ENCODE measurements around the gene MAGIX.
A peak's percentile ranks its signal among the peaks of the same experiment; 100 is the strongest.

Gene MAGIX

DNA sequence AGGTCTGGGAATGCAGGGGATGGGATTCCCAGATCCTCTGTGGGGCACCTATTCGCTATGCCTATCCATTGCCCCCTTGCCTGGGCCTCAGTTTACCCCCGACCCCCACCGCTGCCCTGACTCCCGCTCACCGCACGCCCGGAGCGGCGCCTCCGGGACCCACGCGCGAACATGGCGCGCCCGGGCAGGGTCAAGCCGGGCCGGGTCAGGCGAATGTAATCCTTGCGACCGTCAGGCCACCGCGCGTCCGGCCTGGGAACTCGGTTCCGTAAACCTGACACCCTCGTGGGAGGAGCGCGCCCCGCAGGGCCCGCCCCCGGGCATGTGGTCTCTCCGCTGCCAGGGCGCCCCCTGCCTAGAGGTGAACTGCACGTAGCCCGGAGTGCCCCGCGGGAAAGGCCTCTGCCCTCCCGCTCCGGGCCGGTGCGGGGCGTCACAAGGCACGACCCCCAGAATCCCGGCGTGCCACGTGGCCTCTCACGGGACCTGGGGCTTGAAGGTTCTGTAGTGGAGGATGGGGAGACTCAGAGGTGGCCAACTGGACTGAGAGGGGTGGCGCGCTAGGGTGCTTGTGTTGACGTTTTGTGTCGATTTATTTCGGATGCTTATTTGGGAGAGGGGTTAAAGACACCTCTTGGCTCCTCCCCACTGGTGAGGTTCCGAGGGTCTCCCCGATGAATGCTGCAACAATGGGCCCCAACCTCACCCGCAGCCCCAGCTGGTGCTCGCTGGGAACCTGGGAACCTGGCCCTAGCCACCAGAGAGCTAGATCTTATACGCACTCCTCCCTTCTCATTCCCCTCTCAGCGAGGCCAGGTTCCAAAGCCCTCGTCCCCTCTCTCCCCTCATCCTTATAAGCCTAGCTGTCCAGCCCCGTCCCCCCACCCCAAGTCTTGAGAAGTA is 23.8 kb downstream of the MAGIX start, which contains the start of gene PRICKLE3:
PRICKLE3 (minus strand) TSS at position 249 of the 903 bp plus-strand sequence; CDS start at position 173, 76 bp downstream.
- Histone ChIP-seq H3K36me3 (ENCODE audit: control insufficient read depth in 1 of 2, insufficient read depth in 2 of 2, low read length in 2 of 2) (peaks cover 0 to 8% of the 10 kb centered on the region in 2 donors), H3K27me3 (ENCODE audit: low read depth, low read length) (no peaks in the 10 kb centered on the region), H3K9me3 (ENCODE audit: control insufficient read depth in 1 of 2, low read length in 2 of 2) (no peaks in the 10 kb centered on the region), H3K27ac (ENCODE audit: low read length) (peak within 1 kb of the TSS; percentile 31), H3K4me1 (ENCODE audit: control insufficient read depth in 1 of 2, insufficient read depth in 2 of 2, low read length in 2 of 2) (peaks cover 0 to 15% of the 10 kb centered on the region in 2 donors), H3K4me3 (ENCODE audit: low read depth in 1 of 2, low read length in 2 of 2) (peak within 1 kb of the TSS; percentile 53 to 58)

DNA sequence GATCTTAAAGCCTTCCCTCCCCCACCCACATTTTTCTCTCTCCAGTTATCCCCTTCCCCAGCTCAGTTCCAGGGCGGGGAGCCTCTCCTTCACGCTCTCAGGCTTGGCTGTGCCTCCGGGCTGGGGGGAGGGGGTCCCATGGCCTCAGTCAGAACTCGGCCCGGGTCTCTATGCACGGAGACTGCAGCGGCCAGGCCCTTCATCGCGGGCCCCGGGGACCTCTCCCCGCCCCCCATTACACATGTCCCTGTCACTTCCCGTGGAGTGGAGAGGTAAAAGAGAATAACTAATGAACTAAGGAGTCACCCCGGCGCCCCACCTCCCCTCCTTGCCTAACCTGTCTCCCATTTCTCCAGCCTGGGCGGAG is 24.5 kb downstream of the MAGIX start:
- Histone ChIP-seq H3K27me3 (ENCODE audit: low read depth, low read length) (no peaks in the 10 kb centered on the region), H3K9me3 (ENCODE audit: control insufficient read depth in 1 of 2, low read length in 2 of 2) (no peaks in the 10 kb centered on the region), H3K27ac (ENCODE audit: low read length) (no peak overlapping the region), H3K4me1 (ENCODE audit: control insufficient read depth in 1 of 2, insufficient read depth in 2 of 2, low read length in 2 of 2) (peaks cover 0 to 15% of the 10 kb centered on the region in 2 donors), H3K4me3 (ENCODE audit: low read depth in 1 of 2, low read length in 2 of 2) (no peak overlapping the region), H3K36me3 (ENCODE audit: control insufficient read depth in 1 of 2, insufficient read depth in 2 of 2, low read length in 2 of 2) (peaks cover 0 to 8% of the 10 kb centered on the region in 2 donors)

DNA sequence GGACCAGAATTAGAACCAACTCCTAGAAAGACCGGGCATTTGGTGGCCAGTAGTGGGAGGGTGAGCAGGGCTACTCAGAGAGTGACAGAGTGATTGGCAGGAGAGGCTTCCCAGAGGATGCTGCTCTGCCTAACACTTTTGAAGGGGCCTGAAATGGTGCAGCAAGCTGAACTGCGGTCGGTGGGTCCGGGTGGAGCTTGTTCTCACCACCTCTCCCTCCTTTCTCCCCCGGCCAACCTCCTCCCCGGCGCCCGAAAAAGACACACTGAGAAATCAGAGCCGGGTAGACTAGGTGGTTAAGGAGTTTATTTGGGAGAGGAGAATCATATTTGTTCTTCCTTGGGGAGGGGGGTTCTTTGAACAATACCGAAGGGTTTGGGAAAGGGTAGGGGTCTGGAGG is 25.0 kb downstream of the MAGIX start:
- Histone ChIP-seq H3K9me3 (ENCODE audit: control insufficient read depth in 1 of 2, low read length in 2 of 2) (no peaks in the 10 kb centered on the region), H3K4me1 (ENCODE audit: control insufficient read depth in 1 of 2, insufficient read depth in 2 of 2, low read length in 2 of 2) (peaks cover 0 to 15% of the 10 kb centered on the region in 2 donors), H3K36me3 (ENCODE audit: control insufficient read depth in 1 of 2, insufficient read depth in 2 of 2, low read length in 2 of 2) (peaks cover 0 to 5% of the 10 kb centered on the region in 2 donors), H3K4me3 (ENCODE audit: low read depth in 1 of 2, low read length in 2 of 2) (no peak overlapping the region), H3K27ac (ENCODE audit: low read length) (no peak overlapping the region), H3K27me3 (ENCODE audit: low read depth, low read length) (no peaks in the 10 kb centered on the region)

DNA sequence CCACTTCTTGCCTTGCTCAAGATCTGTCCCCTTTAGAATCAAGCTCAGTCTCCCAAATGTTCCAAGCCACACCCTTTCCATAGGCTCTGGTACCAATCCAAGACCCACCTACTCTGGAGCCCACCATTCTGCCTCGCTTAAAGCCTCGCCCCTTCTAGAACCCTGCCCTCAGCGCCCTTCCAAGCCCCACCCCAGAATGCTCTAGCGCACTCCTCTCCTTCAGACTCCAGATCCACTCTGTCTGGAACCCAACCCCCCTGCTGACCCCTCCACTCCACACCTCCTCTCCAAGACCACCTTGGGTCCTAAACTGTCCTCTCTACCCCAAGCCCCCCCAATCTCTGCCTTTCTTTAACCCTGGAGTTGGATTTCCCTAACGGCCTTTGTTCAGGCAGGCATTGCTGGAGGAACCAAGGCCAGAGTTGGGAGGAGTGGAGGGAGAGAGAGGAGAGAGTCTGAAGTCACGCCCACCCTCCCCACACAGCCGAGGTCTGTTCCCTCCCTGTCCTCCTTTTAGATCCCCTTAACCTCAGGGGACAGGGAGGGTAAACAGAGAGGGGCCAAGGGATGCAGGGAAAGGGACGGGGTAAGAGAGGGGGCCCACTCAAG is 26.0 kb downstream of the MAGIX start:
- Histone ChIP-seq H3K36me3 (ENCODE audit: control insufficient read depth in 1 of 2, insufficient read depth in 2 of 2, low read length in 2 of 2) (peaks cover 0 to 2% of the 10 kb centered on the region in 2 donors), H3K4me1 (ENCODE audit: control insufficient read depth in 1 of 2, insufficient read depth in 2 of 2, low read length in 2 of 2) (peaks cover 0 to 14% of the 10 kb centered on the region in 2 donors), H3K9me3 (ENCODE audit: control insufficient read depth in 1 of 2, low read length in 2 of 2) (no peaks in the 10 kb centered on the region), H3K4me3 (ENCODE audit: low read depth in 1 of 2, low read length in 2 of 2) (no peak overlapping the region), H3K27me3 (ENCODE audit: low read depth, low read length) (no peaks in the 10 kb centered on the region), H3K27ac (ENCODE audit: low read length) (no peak overlapping the region)

DNA sequence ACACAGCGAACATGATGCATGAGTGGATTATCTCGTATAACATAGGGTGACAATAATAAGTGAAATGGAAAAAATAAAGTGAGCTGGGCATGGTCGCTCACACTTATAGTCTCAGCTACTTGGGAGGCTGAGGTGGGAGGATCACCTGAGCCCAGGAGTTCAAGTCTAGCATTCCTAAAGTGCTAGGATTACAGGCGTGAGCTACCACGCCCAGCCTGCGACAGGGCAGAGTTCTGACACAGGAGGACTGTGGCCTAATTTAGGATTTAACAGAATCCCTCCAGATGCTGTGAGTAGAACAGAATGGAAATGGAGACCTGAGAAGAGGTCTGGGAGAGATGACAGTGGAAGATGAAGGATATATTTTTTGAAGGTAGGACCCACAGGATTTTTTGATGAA is 27.0 kb downstream of the MAGIX start:
- Histone ChIP-seq H3K27me3 (ENCODE audit: low read depth, low read length) (no peaks in the 10 kb centered on the region), H3K4me1 (ENCODE audit: control insufficient read depth in 1 of 2, insufficient read depth in 2 of 2, low read length in 2 of 2) (peaks cover 0 to 6% of the 10 kb centered on the region in 2 donors), H3K4me3 (ENCODE audit: low read depth in 1 of 2, low read length in 2 of 2) (no peak overlapping the region), H3K36me3 (ENCODE audit: control insufficient read depth in 1 of 2, insufficient read depth in 2 of 2, low read length in 2 of 2) (no peaks in the 10 kb centered on the region), H3K27ac (ENCODE audit: low read length) (no peak overlapping the region), H3K9me3 (ENCODE audit: control insufficient read depth in 1 of 2, low read length in 2 of 2) (no peaks in the 10 kb centered on the region)

DNA sequence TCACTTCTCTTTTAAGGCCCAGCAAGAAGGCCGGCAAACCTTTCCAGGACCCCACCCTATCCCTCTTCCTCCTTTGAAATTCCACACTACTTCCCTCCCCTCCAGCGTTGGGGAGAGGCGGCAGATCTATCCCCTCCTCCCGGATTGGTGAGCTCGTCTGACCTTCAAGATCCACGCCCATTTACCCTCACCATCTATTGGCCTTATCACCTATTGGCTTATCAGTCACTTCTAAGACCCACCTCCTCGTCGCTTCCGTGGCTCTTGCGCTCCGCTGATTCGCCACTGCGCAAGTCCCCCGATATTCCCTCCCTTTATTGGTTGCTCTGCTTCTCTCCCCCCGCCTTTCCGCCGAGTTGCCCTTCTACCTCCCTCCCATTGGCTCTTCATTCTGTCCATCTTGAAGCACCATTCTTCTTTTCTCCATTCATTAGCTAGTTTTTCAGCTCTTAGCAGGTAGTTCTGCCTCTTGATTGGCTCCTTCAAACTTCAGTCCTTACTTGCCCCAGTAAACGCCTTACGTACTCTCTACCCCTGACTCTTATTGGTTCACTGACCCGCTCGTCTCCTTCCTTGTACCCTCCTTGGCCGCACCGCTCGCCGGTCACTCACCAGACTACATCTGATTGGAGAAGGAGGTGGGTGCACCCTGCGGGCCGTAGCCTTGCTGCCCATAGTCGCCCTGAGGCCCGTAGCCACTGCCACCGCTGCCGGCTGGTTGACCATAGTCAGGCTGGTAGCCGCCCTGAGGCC is 28.4 kb downstream of the MAGIX start:
- peak overlapping the region; percentile 60 for H3K27ac ChIP-seq (ENCODE audit: low read length)
- H3K27me3 ChIP-seq (ENCODE audit: low read depth, low read length) = no peaks in the 10 kb centered on the region
- H3K9me3 ChIP-seq (ENCODE audit: control insufficient read depth in 1 of 2, low read length in 2 of 2) = no peaks in the 10 kb centered on the region
- no peaks in the 10 kb centered on the region for H3K4me1 ChIP-seq (ENCODE audit: control insufficient read depth in 1 of 2, insufficient read depth in 2 of 2, low read length in 2 of 2)
- no peaks in the 10 kb centered on the region for H3K36me3 ChIP-seq (ENCODE audit: control insufficient read depth in 1 of 2, insufficient read depth in 2 of 2, low read length in 2 of 2)
- H3K4me3 ChIP-seq (ENCODE audit: low read depth in 1 of 2, low read length in 2 of 2) = peak overlapping the region; percentile 61 to 74

DNA sequence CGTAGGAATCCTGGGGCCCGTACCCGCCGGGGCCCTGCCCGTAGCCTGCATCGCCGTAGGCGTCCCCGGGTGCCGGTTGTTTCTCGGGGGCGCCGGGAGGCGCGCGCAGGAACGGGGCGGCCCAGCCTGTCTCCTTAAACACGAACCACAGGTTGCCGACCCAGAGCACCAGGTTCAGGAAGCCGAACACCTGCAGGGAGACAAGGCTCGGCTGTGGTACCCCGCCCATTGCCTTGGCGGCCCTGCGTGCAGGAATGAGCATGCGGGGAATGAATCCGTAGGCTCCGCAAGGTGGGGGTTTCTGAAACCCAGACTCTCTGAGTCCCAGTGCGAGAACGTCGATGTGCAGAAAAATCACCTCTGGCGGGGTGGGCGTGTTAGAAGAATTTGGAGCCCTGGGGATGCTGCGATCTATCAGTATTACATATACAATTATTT is 29.0 kb downstream of the MAGIX start:
- no peaks in the 10 kb centered on the region for H3K27me3 ChIP-seq (ENCODE audit: low read depth, low read length)
- H3K4me1 ChIP-seq (ENCODE audit: control insufficient read depth in 1 of 2, insufficient read depth in 2 of 2, low read length in 2 of 2) = no peaks in the 10 kb centered on the region
- no peaks in the 10 kb centered on the region for H3K36me3 ChIP-seq (ENCODE audit: control insufficient read depth in 1 of 2, insufficient read depth in 2 of 2, low read length in 2 of 2)
- H3K27ac ChIP-seq (ENCODE audit: low read length) = peak overlapping the region; percentile 60
- H3K9me3 ChIP-seq (ENCODE audit: control insufficient read depth in 1 of 2, low read length in 2 of 2) = no peaks in the 10 kb centered on the region
- H3K4me3 ChIP-seq (ENCODE audit: low read depth in 1 of 2, low read length in 2 of 2) = peak overlapping the region; percentile 61 to 74

DNA sequence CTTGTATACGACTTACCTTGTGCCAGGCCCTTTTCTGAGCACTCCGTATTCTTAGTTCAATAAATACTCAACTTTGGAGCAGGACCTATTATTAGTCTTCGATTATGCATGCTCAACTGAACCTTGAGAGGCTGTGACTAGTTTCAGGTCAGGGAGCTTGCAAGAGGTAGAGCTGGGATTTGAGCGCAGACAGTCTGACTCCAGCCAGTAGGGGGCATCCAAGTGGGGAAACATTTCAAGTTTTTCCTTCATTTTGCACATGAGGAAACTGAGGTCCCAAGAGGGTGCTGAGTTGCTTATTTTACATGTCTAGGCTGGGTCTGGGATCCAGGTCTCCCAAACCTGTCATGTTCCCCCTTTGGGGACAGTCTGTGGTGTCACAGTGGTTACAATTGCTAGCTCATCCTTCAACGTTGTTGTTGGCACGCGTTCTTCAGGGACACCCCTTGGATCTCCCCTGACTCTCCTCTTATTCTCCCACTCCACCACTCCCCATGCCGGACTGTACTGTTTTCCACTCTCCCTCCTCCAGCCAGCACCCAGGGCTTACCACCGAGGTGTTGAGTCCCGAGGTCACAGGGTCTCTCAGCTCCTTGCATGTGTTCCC is 30.3 kb downstream of the MAGIX start:
- no peaks in the 10 kb centered on the region for H3K9me3 ChIP-seq (ENCODE audit: control insufficient read depth in 1 of 2, low read length in 2 of 2)
- no peak overlapping the region for H3K4me3 ChIP-seq (ENCODE audit: low read depth in 1 of 2, low read length in 2 of 2)
- H3K4me1 ChIP-seq (ENCODE audit: control insufficient read depth in 1 of 2, insufficient read depth in 2 of 2, low read length in 2 of 2) = no peaks in the 10 kb centered on the region
- no peak overlapping the region for H3K27ac ChIP-seq (ENCODE audit: low read length)
- H3K27me3 ChIP-seq (ENCODE audit: low read depth, low read length) = no peaks in the 10 kb centered on the region
- H3K36me3 ChIP-seq (ENCODE audit: control insufficient read depth in 1 of 2, insufficient read depth in 2 of 2, low read length in 2 of 2) = no peaks in the 10 kb centered on the region

DNA sequence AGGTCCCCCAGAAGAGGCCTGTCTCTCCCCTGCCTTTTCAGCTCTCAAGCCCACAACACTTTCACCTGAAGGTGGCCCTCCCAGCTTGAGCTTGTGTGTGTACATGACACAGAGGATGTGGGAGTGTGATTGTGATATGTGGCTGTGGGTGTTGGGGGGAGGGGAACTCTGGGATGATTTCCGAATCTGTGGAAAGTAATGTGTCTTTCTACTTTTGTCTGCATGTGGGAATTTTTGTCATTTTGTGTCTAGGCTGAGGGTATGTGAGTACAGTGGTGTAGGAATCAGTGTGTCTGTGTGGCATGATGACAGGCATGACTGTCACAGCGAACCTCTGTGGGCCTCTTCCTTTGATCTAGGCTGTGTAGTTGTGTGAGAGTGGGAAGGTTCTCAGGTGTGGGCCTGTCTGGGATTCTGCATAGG is 31.0 kb downstream of the MAGIX start:
- H3K9me3 ChIP-seq (ENCODE audit: control insufficient read depth in 1 of 2, low read length in 2 of 2) = no peaks in the 10 kb centered on the region
- H3K36me3 ChIP-seq (ENCODE audit: control insufficient read depth in 1 of 2, insufficient read depth in 2 of 2, low read length in 2 of 2) = no peaks in the 10 kb centered on the region
- H3K4me1 ChIP-seq (ENCODE audit: control insufficient read depth in 1 of 2, insufficient read depth in 2 of 2, low read length in 2 of 2) = no peaks in the 10 kb centered on the region
- no peaks in the 10 kb centered on the region for H3K27me3 ChIP-seq (ENCODE audit: low read depth, low read length)
- H3K27ac ChIP-seq (ENCODE audit: low read length) = no peak overlapping the region
- no peak overlapping the region for H3K4me3 ChIP-seq (ENCODE audit: low read depth in 1 of 2, low read length in 2 of 2)

DNA sequence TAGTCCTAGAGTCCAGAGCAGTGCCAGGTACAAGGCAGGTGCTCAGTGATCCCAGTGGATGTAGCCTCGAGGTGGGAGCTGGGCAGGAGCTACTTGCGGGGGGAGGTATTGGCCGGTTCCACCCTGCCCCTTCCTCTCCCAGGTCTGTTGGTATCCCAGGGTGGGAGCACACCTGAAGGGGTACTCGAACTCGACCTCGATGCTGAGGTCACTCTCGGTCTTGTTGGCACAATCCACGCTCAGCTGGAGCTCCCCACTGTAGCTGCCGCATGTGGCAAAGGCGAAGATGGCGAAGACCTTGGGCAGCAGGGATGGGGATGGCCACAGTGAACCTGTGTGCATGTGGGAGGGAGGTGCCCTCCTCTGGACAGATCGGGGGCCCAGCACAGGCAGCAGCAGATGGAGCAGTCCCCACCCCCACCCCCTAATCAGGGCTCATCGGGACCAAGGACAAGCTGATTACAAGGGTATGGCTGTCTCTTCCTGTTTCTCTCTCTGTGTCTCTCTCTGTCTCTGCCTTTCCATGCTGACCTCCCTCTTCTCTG is 35.1 kb downstream of the MAGIX start:
- H3K27ac ChIP-seq (ENCODE audit: low read length) = no peak overlapping the region
- H3K4me3 ChIP-seq (ENCODE audit: low read depth in 1 of 2, low read length in 2 of 2) = no peak overlapping the region
- no peaks in the 10 kb centered on the region for H3K27me3 ChIP-seq (ENCODE audit: low read depth, low read length)

More for the DNA sequence above, 35.1 kb downstream of the MAGIX start:
- Histone ChIP-seq H3K4me1 (ENCODE audit: control insufficient read depth in 1 of 2, insufficient read depth in 2 of 2, low read length in 2 of 2) (peaks cover 0 to 7% of the 10 kb centered on the region in 2 donors), H3K9me3 (ENCODE audit: control insufficient read depth in 1 of 2, low read length in 2 of 2) (no peaks in the 10 kb centered on the region), H3K36me3 (ENCODE audit: control insufficient read depth in 1 of 2, insufficient read depth in 2 of 2, low read length in 2 of 2) (no peaks in the 10 kb centered on the region)
